Smooth muscle cell of the brain vasculature (primary cell): ENCODE measurements around the gene ZRANB3.
"Not testable (repeated sequence)": the region's sequence is repeated elsewhere in the genome, so short reads cannot be mapped to it uniquely, and the experiment has no call there.

Source experiments
- DNase-seq: peaks from one replicate; pipeline ENCODE4 v3.0.0-alpha.2; 2012; ENCODE audit warnings: low read depth, low spot score

Gene ZRANB3

DNA sequence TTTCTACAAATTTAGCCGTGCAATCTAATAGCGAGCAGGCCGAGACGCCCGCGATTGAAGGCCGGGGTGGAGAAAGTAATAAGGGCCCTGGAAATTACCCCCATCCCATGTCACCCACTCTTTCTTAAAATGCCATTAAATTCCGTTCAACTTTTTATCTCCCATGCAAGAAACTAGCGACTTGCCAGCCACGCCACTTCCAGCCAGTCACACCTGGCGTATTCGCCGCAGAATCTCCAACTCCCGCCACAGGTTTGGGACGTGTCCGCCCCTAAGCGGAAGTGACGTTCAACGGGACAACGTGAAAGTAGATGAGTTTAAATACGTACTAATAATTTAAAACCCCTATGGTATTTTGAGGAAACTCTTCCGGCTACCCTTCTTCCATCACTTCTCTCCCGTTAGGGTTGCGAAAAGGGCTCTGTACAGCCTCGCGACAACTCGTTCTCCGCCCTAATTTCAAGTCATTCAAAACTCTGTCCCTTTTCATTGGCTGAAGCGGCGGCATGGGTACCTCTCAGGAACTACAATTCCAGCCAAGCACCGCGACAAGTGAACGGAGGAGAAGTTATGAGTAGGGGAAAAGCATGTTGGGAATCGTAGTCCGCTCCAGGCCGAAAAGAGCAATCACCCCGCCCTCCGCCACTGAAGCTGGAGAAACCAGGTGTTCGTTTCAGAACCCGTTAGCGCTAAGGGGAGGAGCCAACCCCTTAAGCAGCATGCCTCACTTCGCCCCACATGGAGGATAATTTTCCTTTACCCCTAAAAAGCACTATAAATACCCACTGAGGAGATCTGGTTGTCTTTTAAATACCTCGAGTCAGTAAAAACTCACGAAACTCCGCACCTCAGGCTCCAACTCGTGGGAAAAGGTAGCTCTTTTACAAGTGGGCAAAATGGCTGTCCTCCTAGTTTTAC lies at the start of gene ZRANB3:
Gene ZRANB3 (minus strand): TSS at position 906 of the 918 bp plus-strand sequence.
- peak; percentile 93 for DNase-seq

DNA sequence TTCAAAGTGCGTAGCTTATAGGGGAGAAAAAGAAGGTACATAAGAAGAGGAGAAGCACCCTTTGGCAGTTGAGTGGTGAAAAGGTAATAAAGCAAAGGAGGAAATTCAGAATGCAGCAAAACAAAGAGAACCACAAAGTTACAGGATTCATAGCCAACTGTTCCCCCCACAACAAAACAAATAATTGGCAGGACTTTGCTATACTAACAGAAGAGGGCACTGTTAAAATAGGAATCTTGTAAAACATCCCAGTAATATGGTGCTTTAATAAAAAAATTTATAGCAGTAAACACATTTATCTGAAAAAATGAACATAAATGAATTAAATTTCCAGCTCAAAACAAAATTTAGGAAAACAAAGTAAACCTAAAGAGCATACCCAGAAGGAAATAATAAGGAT lies 42.6 kb upstream of the ZRANB3 start:
- DNase-seq: no peak

DNA sequence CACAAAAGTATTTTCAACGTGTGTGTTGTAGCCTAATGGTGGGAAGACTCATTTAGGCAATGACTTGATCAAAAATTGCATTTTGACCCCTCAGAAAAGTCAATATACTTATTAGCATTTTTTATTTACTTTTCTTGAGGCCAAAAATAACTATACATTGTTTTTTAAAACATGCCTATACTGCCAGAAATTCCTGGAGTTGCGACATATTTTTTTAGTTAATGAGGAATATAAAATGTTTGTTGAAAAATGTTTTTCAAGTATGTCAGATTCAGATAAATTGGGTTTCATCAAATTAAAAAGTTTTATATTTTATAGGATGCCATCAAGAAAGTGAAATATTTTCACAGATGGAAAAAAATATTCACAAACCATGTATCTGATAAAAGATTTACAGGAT lies 39.9 kb upstream of the ZRANB3 start:
- no peak for DNase-seq

DNA sequence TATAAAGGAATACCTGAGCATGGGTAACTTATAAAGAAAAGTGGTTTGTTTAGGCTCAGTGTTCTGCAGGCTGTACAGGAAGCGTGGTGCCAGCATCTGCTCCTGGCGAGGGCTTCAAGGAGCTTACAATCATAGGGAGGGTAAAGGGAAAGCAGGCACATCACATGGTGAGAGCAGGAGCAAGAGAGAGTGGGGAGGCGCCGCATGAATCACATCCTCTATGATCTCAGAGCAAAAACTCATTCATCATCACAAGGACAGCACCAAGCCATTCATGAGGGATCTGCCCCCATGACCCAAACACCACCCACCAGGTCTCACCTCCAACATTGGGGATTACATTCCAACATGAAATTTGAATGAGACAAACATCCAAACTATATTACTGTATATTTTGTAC lies 32.8 kb upstream of the ZRANB3 start:
- no peak for DNase-seq

DNA sequence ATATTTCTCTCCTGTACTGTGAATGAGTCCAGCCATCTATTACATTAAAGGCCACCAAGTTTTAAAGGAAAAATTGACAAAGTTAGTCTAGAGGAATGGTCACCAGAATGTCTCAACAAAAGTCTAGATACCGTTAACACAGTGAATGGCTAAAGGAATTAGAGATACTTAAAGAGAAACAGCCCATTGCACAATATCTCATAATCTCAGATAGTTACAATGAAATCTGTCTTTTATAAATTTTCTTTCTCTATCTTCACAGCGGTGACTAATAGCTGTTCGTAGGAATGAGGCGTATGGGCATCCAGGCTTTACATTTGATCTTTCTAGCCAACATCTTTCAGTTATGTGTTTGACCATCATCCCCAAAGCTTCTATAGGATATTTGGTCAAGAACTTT lies 30.9 kb upstream of the ZRANB3 start:
- DNase-seq: no peak

GRCh38 chr2:135557530-135557929 lies 26.5 kb upstream of the ZRANB3 start:
- no peak for DNase-seq

DNA sequence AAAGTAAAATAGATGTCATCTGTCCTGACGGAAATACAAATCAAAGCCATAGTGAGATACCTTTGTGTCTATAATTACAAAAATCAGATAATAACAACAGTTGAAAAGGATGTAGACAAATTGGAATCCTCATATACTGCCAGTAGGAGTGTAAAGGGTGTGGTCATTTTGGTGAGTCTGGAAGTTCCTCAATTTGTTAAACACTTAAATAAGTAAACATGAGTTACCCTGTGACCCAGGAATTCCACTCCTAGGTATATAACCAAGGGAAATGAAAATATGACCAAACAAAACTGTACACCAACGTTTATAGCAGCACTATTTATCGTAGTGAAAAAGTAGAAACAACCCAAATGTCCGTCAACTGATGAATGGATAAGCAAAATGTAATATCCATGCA lies 24.3 kb upstream of the ZRANB3 start:
- DNase-seq: no peak

DNA sequence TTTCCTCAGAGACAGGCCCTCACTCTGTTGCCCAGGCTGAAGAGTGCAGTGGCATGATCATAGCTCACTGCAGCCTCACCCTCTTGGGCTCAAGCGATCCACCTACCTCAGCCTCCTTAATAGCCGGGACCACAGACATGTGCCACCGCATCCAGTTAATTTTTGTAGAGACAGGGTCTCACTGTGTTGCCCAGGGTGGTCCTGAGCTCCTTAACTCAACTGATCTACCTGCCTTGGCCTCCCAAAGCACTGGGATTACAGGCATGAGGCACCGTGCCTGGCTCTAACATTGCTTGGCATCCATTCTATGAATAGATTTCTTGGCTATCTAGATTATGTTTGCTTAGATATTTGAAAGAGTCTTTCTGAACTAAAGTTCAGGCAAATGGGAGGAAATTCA lies 21.9 kb upstream of the ZRANB3 start:
- no peak for DNase-seq

GRCh38 chr2:135551356-135551755 lies 20.3 kb upstream of the ZRANB3 start:
- DNase-seq: no peak

DNA sequence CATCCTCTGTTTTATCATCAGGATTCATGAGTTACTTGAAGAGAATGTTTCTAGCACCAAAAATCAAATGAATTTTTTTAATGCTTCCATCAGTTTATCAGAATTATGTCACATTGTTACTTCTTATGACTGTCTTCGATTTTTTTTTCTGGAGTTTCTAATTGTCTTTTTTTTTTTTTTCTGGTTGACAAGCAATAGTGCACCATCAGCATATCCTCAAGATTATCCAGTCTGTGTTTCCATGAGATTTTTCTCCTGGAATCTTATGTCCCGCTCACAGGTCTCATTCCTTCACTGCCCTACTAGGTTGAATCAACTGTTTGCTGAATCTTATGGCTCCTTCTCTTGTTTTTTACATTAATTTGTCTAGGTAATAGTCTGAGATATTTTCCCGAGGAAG lies 16.3 kb upstream of the ZRANB3 start:
- no peak for DNase-seq

DNA sequence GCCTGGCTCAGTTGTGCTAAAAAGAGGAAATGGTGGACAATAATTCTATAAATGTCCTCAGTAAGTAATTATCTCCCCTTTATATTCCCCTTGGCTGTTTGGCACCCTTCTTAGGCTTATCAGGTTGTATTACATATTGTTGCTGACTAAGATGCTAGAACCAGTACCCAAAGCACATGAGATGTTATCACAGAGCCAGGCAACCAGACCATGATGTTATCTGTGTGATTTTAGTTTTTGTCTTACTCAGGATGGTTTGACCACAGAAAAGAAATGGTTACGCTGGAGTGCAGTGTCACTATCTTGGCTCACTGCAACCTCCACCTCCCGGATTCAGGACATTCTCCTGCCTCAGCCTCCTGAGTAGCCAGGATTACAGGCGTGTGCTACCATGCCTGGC lies 15.4 kb upstream of the ZRANB3 start:
- no peak for DNase-seq

GRCh38 chr2:135533545-135533944 lies 2.5 kb upstream of the ZRANB3 start:
- DNase-seq: not testable (repeated sequence)

GRCh38 chr2:135532581-135532980 lies 1.6 kb upstream of the ZRANB3 start:
- DNase-seq: no peak

DNA sequence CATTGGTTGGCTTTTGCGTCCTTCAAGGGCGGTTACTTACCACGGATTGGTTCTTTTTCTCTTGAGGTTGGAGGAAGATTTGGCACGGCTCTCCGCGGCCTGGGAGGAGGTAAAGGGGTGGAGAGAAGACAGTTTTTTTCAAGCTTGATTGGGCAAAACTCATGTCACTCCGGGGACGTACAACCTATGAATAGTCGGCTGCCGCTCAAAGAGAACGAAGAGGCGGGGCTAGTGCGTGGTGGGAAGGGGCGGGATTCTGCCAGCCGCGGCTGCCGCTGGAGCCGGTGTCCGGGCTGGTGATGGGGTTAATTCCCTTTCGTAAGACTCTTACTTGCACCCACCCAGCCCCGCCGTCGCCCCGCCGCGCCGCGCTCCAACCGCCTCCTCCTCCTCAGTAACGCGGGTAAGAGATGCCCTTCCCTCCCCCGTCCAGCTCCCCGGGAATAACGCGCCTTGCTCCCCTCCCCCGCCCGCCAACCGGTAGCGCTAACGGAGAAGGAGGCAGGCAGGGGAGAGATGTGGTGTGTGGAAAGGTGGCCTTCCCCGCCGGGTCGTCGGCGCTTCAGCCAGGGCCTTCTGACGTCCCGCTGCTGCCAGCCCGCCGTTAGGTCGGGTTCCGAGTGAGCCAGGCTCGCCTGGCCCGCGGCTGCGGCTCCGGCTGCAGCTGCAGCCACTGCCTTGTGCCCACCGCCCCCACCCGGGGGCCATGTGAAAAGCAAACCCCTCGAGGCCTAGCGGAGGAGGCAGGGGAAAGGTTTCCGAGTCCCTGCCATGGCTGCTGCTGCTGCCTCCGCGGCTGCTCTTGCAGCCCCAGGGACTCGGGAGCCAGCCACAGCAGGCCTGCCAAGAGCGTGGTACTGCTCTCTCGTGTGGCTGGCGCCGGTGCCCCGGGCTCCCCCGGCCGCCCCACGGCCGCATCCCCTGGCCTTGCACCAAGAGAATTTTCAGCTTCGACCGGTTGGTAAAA lies 496 bp upstream of the ZRANB3 start, which contains the start of gene R3HDM1:
Gene R3HDM1 (plus strand): TSS at position 254 of the 967 bp plus-strand sequence. CDS start 73,362 bp downstream, outside the sequence.
- DNase-seq: peak; percentile 100

GRCh38 chr2:135528006-135528405 lies 3.0 kb downstream of the ZRANB3 start:
- DNase-seq: no peak

DNA sequence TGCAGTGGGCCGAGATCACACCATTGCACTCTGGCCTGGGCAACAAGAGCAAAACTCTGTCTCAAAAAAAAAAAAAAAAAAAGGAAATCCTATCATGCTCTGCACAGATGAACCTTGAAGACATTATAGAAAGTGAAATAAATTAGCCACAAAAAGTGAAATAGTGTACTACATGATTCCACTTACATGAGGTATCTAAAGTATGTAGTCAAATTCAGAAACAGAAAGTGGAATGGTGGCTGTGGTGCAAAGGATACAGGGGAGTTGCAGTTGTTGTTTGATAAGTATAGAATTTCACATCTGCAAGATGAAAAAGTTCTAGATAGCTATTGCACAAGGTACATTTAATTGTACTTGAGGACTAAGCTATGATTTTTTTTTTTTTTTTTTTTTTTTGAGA lies 5.2 kb downstream of the ZRANB3 start:
- DNase-seq: no peak

- no peak for DNase-seq
Observed at GRCh38 chr2:135512099-135512498, 18.9 kb downstream of the ZRANB3 start.

DNA sequence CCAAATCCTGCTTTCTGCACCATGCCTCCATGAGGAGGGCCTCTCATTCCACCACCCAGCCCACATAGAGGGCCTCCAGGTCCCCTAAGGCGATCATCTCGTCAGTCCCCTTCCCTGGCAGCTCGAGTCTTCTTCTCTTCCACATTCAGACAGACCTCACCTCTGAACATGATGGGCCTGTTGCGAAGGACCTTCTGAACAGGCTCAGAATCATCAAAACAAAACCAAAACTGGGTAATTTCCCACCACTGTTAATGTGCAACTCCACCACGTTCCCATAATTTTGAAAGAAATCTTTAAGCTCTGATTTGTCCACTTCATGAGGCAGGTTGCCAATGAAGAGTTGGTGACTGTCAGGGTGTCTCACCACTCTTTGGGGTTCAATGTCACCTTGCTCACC lies 20.4 kb downstream of the ZRANB3 start:
- DNase-seq: no peak

DNA sequence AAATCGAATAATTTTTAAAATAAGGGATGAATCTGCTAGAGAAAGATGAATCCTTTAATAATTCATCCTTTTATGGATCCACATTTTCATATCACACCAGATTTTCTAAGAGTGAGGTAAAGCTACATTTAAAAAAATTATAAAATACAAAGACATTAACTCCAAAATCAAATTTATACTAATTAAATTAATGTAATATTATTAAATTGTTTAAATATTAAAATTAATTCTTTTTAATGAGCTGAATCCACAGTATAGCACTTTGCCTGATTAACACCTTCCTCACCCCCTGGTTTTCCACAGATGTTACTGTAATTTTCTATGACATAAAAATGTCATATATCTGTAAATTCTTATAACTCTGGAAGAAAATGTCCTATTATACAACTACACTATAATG lies 26.2 kb downstream of the ZRANB3 start:
- no peak for DNase-seq

DNA sequence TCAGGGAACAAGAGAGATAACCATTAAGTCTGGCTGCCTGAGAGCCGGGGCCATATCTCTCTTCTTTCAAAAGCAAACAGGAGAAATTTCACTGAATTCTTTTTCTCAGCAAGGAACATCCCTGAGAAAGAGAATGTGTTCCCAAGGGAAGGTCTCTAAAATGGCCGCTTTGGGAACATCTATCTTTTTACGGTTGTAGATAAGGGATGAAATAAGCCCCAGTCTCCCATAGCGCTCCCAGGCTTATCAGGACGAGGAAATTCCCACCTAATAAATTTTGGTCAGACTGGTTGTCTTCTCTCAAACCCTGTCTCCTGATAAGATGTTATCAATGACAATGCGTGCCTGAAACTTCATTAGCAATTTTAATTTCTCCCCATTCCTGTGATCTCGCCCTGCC lies 32.4 kb downstream of the ZRANB3 start:
- DNase-seq: not testable (repeated sequence)

- no peak for DNase-seq
Observed at GRCh38 chr2:135494917-135495316, 36.1 kb downstream of the ZRANB3 start.

DNA sequence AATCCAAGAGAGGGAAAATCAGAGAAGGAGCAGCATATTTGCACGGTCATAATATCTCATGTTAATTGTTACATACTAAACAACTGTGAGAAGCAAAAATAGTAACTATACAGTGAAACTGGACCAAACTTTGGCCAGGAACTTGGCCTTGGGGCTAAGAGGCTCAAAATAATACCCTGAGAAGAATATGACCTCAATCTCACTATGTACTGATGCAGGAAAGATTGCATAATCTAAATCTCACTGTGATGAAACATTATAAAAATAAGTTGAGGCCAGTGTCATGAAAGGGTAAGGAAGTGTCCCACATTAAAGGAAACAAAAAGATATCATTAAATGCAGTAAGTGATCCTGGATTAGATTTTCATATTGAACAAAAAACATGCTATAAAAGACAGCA lies 36.5 kb downstream of the ZRANB3 start:
- DNase-seq: no peak
